ENCODE results near the gene TTC13.

Gene TTC13

DNA sequence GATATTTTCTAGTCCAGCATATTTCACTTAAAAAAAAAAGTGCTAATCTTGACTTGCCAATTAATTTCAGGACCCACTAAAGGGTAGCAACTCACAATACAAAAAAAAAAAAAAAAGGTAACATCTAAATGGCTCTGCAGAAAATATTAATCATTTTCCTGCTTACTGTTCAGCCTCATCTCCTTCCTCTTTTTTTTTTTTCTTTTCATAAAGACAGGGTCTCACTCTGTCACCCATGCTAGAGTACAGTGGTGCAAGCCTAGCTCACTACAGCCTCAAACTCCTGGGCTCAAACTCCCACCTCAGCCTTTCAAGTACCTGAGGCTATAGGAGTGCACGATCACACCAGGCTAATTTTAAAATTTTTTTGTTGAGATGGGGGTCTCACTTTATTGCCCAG is 30.4 kb downstream of the TTC13 start:
- peaks cover 2% of the 10 kb centered on the region; the same call in 1 of the 2 replicates for H3K36me3 ChIP-seq (ENCODE audit: insufficient read depth, low read length)
- H3K9me3 ChIP-seq (ENCODE audit: insufficient read depth, low read depth, low read length), result no peaks in the 10 kb centered on the region
- no peak overlapping the region for H3K4me3 ChIP-seq (ENCODE audit: low read length)
- no peak overlapping the region for H3K27ac ChIP-seq (ENCODE audit: low read depth, low read length)
- no CpG with 5 or more reads among the region's 1 CpG for WGBS
- H3K9ac ChIP-seq (ENCODE audit: low read depth, low read length), result no peak overlapping the region
- H3K4me1 ChIP-seq (ENCODE audit: insufficient read depth, low read length), result no peaks in the 10 kb centered on the region
- no peaks in the 10 kb centered on the region for H3K27me3 ChIP-seq (ENCODE audit: insufficient read depth, low read length)

DNA sequence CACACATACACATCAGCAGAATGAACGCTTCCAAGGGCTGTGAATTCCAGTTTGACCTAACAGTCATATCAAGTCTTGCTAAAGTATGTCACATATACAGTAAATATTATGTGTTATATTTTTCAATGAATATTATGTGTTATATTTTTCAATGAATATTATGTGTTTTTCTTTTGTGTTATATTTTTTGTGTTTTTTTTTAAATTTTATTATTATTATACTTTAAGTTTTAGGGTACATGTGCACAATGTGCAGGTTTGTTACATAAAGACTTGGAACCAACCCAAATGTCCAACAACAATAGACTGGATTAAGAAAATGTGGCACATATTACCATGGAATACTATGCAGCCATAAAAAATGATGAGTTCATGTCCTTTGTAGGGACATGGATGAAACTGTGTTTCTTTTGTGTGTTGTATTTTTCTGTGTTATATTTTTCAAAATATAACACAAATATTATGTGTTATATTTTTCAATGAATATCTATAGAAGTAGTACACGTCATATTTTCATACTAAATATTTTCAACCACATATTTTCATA is 35.5 kb downstream of the TTC13 start:
- no peaks in the 10 kb centered on the region for H3K27me3 ChIP-seq (ENCODE audit: insufficient read depth, low read length)
- no peak overlapping the region for H3K27ac ChIP-seq (ENCODE audit: low read depth, low read length)
- WGBS, result 100% methylated on average over 1 of the region's 2 CpGs
- H3K4me3 ChIP-seq (ENCODE audit: low read length), result no peak overlapping the region
- H3K9me3 ChIP-seq (ENCODE audit: insufficient read depth, low read depth, low read length), result no peaks in the 10 kb centered on the region
- no peaks in the 10 kb centered on the region for H3K36me3 ChIP-seq (ENCODE audit: insufficient read depth, low read length)
- no peaks in the 10 kb centered on the region for H3K4me1 ChIP-seq (ENCODE audit: insufficient read depth, low read length)
- no peak overlapping the region for H3K9ac ChIP-seq (ENCODE audit: low read depth, low read length)

DNA sequence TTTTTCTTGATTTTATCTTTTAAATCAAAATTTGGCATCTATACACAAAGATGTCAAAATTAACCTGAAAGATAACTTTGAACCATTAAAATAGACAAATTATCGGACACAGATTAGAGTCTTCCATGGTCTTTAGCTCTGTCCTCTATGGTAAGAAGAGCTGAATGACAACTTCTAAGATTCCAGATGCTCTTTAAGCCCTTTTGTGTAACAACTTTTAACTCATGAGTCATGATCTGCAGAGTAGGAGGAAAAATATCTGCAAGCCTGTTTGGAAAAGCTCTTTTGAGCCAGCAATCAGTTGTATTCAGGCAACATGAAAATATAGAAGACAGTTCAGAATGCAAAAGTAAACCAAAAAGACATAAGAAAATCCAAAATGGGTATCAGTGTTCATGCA is 37.8 kb downstream of the TTC13 start:
- Histone ChIP-seq H3K4me1 (ENCODE audit: insufficient read depth, low read length) (no peaks in the 10 kb centered on the region), H3K36me3 (ENCODE audit: insufficient read depth, low read length) (no peaks in the 10 kb centered on the region), H3K4me3 (ENCODE audit: low read length) (no peak overlapping the region), H3K9me3 (ENCODE audit: insufficient read depth, low read depth, low read length) (no peaks in the 10 kb centered on the region), H3K27ac (ENCODE audit: low read depth, low read length) (no peak overlapping the region), H3K27me3 (ENCODE audit: insufficient read depth, low read length) (no peaks in the 10 kb centered on the region), H3K9ac (ENCODE audit: low read depth, low read length) (no peak overlapping the region)
- WGBS, result 100% methylated on average over 1 of the region's 1 CpG

DNA sequence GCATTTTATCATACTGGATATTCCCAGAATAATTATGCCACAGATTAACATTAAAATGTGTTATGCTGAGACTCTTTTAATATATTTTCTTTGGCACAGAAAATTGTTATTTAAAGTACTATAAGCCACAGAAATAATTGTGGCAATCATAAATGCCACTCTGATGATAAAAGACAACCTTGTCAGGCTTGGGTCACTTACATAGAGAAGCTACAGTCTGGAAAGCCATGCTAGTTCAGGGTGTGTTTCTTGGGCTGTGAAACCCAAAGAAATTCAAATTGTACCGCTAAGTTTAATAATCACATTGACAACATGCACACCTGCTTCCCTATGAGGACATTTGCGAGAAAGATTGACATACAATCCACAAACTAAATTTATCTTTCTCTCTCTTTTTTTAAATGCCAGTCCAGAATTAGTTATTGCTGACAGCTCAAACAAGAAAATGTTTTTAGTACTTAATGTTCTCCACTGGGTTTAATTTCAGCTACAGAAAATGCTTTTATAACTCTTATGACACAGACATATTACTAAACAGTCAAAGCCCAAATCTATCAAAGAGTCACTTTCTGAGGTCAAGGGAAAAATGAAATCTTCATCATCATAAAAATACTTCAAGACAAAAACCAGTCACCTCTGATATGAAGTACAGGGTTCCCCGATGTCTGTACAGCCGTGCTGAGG is 38.7 kb downstream of the TTC13 start:
- Histone ChIP-seq H3K27ac (ENCODE audit: low read depth, low read length) (no peak overlapping the region), H3K9ac (ENCODE audit: low read depth, low read length) (no peak overlapping the region), H3K4me1 (ENCODE audit: insufficient read depth, low read length) (no peaks in the 10 kb centered on the region), H3K36me3 (ENCODE audit: insufficient read depth, low read length) (no peaks in the 10 kb centered on the region), H3K4me3 (ENCODE audit: low read length) (no peak overlapping the region), H3K9me3 (ENCODE audit: insufficient read depth, low read depth, low read length) (no peaks in the 10 kb centered on the region), H3K27me3 (ENCODE audit: insufficient read depth, low read length) (no peaks in the 10 kb centered on the region)
- WGBS, result 98% methylated on average over 4 of the region's 4 CpGs

DNA sequence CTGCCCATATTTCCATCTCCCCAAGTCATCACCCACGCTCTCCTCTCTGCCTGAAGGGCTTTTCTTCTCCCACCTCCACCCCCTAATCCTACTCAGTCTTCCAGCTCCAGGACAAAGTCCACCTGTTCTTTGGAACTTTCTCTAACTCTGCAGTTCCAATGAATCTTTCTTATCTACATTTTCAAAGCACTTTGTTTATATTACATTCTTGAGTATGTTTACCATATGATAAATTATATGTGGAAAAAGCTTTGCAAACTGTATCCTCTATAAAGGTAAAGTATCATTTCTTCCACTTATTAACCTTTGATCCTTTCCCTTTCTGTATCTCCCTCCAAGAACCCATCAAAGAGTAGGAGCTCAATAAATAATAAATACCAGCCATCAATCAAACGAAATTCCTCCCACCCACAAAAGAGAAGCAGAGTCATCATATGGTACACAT is 39.7 kb downstream of the TTC13 start:
- 85% methylated on average over 2 of the region's 2 CpGs for WGBS
- no peaks in the 10 kb centered on the region for H3K4me1 ChIP-seq (ENCODE audit: insufficient read depth, low read length)
- H3K9me3 ChIP-seq (ENCODE audit: insufficient read depth, low read depth, low read length), result no peaks in the 10 kb centered on the region
- H3K4me3 ChIP-seq (ENCODE audit: low read length), result no peak overlapping the region
- no peaks in the 10 kb centered on the region for H3K27me3 ChIP-seq (ENCODE audit: insufficient read depth, low read length)
- no peak overlapping the region for H3K27ac ChIP-seq (ENCODE audit: low read depth, low read length)
- no peak overlapping the region for H3K9ac ChIP-seq (ENCODE audit: low read depth, low read length)
- no peaks in the 10 kb centered on the region for H3K36me3 ChIP-seq (ENCODE audit: insufficient read depth, low read length)

DNA sequence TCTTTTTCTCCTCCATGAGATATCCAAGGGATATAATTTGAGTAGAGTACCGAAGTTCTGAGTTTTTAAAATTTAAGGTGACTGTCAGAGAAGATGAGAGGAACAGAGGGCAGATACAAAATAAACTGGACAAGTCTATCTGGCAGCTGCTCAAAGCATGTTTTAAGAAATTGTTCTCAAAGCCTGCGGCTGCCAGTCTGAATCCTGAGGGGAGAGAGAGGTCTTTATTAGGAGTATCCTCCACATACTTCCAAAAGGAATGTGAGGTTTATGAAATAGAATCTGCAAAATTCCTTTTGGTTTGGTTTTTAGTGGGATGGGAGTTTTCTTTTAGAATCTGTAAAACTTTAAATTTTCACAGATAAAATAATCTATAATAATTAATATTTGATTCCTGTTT is 41.3 kb downstream of the TTC13 start:
- Histone ChIP-seq H3K4me1 (ENCODE audit: insufficient read depth, low read length) (no peaks in the 10 kb centered on the region), H3K36me3 (ENCODE audit: insufficient read depth, low read length) (no peaks in the 10 kb centered on the region), H3K9ac (ENCODE audit: low read depth, low read length) (no peak overlapping the region), H3K27ac (ENCODE audit: low read depth, low read length) (no peak overlapping the region), H3K27me3 (ENCODE audit: insufficient read depth, low read length) (no peaks in the 10 kb centered on the region), H3K9me3 (ENCODE audit: insufficient read depth, low read depth, low read length) (no peaks in the 10 kb centered on the region), H3K4me3 (ENCODE audit: low read length) (no peak overlapping the region)
- 100% methylated on average over 2 of the region's 2 CpGs for WGBS

DNA sequence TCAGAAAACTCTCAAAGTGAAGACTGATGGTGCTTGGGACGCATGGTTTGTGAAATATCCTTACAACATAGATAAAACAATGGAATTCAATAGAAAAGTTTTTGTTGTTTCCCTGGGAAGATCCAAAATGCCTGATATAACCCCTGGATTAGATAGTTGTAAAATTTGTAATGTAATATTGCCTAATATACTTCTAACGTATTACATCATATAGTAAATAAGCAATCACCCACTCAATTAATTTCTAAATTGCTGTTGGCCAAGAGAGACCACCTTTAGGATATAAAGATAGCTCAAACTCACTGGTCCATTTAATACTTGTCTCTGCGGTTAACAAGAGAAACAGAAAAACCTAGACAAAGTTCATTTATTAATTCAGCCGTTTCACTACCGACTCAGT is 42.2 kb downstream of the TTC13 start:
- H3K27ac ChIP-seq (ENCODE audit: low read depth, low read length), result no peak overlapping the region
- H3K9me3 ChIP-seq (ENCODE audit: insufficient read depth, low read depth, low read length), result no peaks in the 10 kb centered on the region
- H3K27me3 ChIP-seq (ENCODE audit: insufficient read depth, low read length), result no peaks in the 10 kb centered on the region
- H3K9ac ChIP-seq (ENCODE audit: low read depth, low read length), result no peak overlapping the region
- H3K36me3 ChIP-seq (ENCODE audit: insufficient read depth, low read length), result no peaks in the 10 kb centered on the region
- no peak overlapping the region for H3K4me3 ChIP-seq (ENCODE audit: low read length)
- H3K4me1 ChIP-seq (ENCODE audit: insufficient read depth, low read length), result no peaks in the 10 kb centered on the region
- WGBS, result 97% methylated on average over 4 of the region's 5 CpGs

DNA sequence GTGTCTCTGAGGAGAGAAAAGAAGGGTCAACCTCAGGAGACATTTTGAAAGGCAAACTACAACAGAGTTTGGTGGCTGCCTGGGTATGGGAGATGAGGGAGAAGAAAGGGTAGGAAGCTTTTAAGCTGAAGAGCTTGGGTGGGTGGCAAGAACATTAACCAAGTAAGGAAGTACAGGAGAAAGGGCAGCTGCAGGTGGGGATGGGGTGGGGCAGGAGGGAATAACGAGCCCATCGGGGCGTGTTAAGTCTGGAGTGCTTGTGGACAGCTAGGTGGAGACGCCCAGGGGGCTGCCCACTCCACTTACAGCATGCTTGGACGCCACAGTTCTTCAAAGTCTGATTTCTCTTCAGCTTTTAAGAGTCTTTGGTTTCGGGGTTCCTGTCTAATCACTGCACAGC is 42.8 kb downstream of the TTC13 start:
- H3K4me3 ChIP-seq (ENCODE audit: low read length), result no peak overlapping the region
- H3K27me3 ChIP-seq (ENCODE audit: insufficient read depth, low read length), result no peaks in the 10 kb centered on the region
- no peak overlapping the region for H3K9ac ChIP-seq (ENCODE audit: low read depth, low read length)
- no peaks in the 10 kb centered on the region for H3K4me1 ChIP-seq (ENCODE audit: insufficient read depth, low read length)
- no peak overlapping the region for H3K27ac ChIP-seq (ENCODE audit: low read depth, low read length)
- WGBS, result 92% methylated on average over 6 of the region's 6 CpGs
- no peaks in the 10 kb centered on the region for H3K9me3 ChIP-seq (ENCODE audit: insufficient read depth, low read depth, low read length)
- peaks cover 5% of the 10 kb centered on the region; the same call in 1 of the 2 replicates for H3K36me3 ChIP-seq (ENCODE audit: insufficient read depth, low read length)

DNA sequence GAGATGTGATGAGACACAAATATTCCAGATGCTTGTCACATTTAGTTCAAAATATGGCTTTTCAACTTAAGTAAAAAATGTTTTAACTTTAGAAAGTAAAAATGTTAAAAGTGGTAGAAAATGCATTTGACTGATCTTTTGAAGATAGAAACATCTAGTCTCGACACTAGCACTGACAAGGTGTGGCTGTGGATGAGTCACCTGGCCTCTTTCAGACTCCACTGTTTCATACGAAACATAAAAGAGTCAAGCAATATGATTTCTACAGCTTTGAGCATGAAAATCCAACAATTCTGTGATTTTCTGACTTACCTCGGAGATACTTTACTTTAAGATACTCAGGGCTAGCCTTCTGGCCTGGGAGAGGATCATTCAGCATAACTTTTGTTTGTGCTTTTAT is 47.7 kb downstream of the TTC13 start:
- 94% methylated on average over 3 of the region's 3 CpGs for WGBS
- no peaks in the 10 kb centered on the region for H3K9me3 ChIP-seq (ENCODE audit: insufficient read depth, low read depth, low read length)
- H3K36me3 ChIP-seq (ENCODE audit: insufficient read depth, low read length), result peaks cover 23% of the 10 kb centered on the region; the same call in 1 of the 2 replicates

DNA sequence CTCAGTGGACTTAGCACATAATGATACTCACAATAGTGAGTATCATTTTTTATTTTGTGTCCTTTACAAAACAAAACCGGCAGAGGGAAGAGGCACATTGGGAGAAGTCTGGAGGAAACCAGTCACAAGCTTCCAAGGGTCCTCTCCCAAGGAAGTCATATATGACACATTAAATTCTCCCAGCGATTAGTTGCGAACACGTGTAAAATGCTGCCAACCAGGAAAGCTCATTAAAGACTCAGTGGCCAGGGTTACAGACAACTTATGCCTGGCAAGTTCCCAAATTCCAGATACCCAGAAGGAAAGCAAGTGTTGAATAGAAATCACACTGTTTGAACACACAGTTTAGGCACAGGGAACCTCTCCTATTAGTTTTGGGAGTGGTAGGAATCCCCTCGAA is 52.5 kb downstream of the TTC13 start:
- peaks cover 31% of the 10 kb centered on the region; the same call in 1 of the 2 replicates for H3K36me3 ChIP-seq (ENCODE audit: insufficient read depth, low read length)
- no peak overlapping the region for H3K27ac ChIP-seq (ENCODE audit: low read depth, low read length)

More for the DNA sequence above, 47.7 kb downstream of the TTC13 start:
- no peaks in the 10 kb centered on the region for H3K27me3 ChIP-seq (ENCODE audit: insufficient read depth, low read length)
- H3K27ac ChIP-seq (ENCODE audit: low read depth, low read length), result no peak overlapping the region
- H3K4me3 ChIP-seq (ENCODE audit: low read length), result no peak overlapping the region
- no peaks in the 10 kb centered on the region for H3K4me1 ChIP-seq (ENCODE audit: insufficient read depth, low read length)
- H3K9ac ChIP-seq (ENCODE audit: low read depth, low read length), result no peak overlapping the region

DNA sequence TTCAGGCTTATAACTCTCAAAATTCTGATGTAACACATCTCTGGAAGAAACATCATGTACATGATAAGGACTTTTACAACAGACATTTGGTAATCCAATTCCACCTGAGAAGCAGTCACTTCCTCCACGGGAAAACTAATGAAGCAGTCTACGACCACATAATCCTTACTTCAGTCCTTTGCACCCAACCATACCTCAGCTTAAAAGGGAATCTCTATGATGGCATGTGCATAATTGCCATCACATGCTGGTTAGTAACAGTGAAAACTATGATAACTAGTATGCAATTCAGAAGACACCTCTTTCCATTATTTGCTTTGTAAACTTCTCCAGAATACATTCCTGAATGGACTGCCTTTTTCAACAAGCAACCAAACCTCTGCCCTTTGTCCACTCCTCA is 53.1 kb downstream of the TTC13 start:
- 92% methylated on average over 2 of the region's 2 CpGs for WGBS
- H3K27me3 ChIP-seq (ENCODE audit: insufficient read depth, low read length), result no peaks in the 10 kb centered on the region
- H3K4me1 ChIP-seq (ENCODE audit: insufficient read depth, low read length), result no peaks in the 10 kb centered on the region
- no peak overlapping the region for H3K9ac ChIP-seq (ENCODE audit: low read depth, low read length)
- H3K9me3 ChIP-seq (ENCODE audit: insufficient read depth, low read depth, low read length), result no peaks in the 10 kb centered on the region
- no peak overlapping the region for H3K27ac ChIP-seq (ENCODE audit: low read depth, low read length)
- H3K4me3 ChIP-seq (ENCODE audit: low read length), result no peak overlapping the region
- H3K36me3 ChIP-seq (ENCODE audit: insufficient read depth, low read length), result peaks cover 29% of the 10 kb centered on the region; the same call in 1 of the 2 replicates

More for the DNA sequence above, 52.5 kb downstream of the TTC13 start:
- Histone ChIP-seq H3K4me3 (ENCODE audit: low read length) (no peak overlapping the region), H3K4me1 (ENCODE audit: insufficient read depth, low read length) (no peaks in the 10 kb centered on the region), H3K27me3 (ENCODE audit: insufficient read depth, low read length) (no peaks in the 10 kb centered on the region), H3K9ac (ENCODE audit: low read depth, low read length) (no peak overlapping the region), H3K9me3 (ENCODE audit: insufficient read depth, low read depth, low read length) (no peaks in the 10 kb centered on the region)
- WGBS, result 74% methylated on average over 5 of the region's 5 CpGs
